K562 treated with DMSO at 1 percent for 24 hours (cell line): ENCODE data around the gene CRK. TPM values are rescaled to one million over a fixed set of nuclear protein-coding genes. Genes with fewer than 3 reads are reported as not detected.

Source experiments
- total RNA-seq: library from RNA; unstranded; fragments of 300-600 nt; gene quantifications from 2 replicates; pipeline ENCODE4 v1.2.3, GENCODE V29; 2022; ENCODE audit warnings: low read depth; ENCODE audit not compliant: insufficient read depth

CRK gene
- total RNA-seq = 21.3 and 22.3 TPM in 2 replicates

GRCh38 chr17:1455797-1456599, at the start of gene CRK:
Gene CRK, minus strand, starts transcription at chr17:1456232. Its CDS starts 115 bp downstream, at chr17:1456117.

GRCh38 chr17:1492249-1493206, 36.5 kb upstream of the CRK start, which contains the start of gene MYO1C:
Gene MYO1C, minus strand, starts transcription at chr17:1492686. Its CDS starts 199 bp downstream, at chr17:1492487.

GRCh38 chr17:1399679-1400512, 56.1 kb downstream of the CRK start, which contains the start of gene YWHAE:
Gene YWHAE, minus strand, starts transcription at chr17:1400222. Its CDS starts 112 bp downstream, at chr17:1400110.

Other genes with a start within 250 kb of the CRK start
- gene BHLHA9, start 185.8 kb downstream of the CRK start, total RNA-seq = not detected in 2 replicates
- gene TRARG1, start 176.6 kb downstream of the CRK start, total RNA-seq = not detected in 2 replicates
- 184 and 200 TPM in 2 replicates for gene YWHAE, start 56.0 kb downstream of the CRK start, total RNA-seq
- 37.1 and 37.2 TPM in 2 replicates for gene MYO1C, start 36.5 kb upstream of the CRK start, total RNA-seq
- gene INPP5K, start 60.4 kb upstream of the CRK start, total RNA-seq = 32.6 and 39.9 TPM in 2 replicates
- 30.3 and 33.5 TPM in 2 replicates for gene PITPNA, start 106.6 kb upstream of the CRK start, total RNA-seq
- 4.7 and 5.0 TPM in 2 replicates for gene SLC43A2, start 172.6 kb upstream of the CRK start, total RNA-seq
- 3.0 and 3.7 TPM in 2 replicates for gene SCARF1, start 189.5 kb upstream of the CRK start, total RNA-seq
- 46.3 and 48.7 TPM in 2 replicates for gene RILP, start 193.6 kb upstream of the CRK start, total RNA-seq
- gene PRPF8, start 228.6 kb upstream of the CRK start, total RNA-seq = 123 and 133 TPM in 2 replicates